Right atrium auricular region (tissue), 2 donors: ENCODE data around the gene PLXNB2. TPM values are rescaled to one million over a fixed set of nuclear protein-coding genes. Genes with fewer than 3 reads are reported as not detected.

ENCODE experiments used
- DNase-seq: peaks from one replicate; pipeline ENCODE4 v3.0.0-alpha.2; 2019; ENCODE audit warnings: low spot score
- H3K27ac ChIP-seq, 2 donors: fragments of 200-600 bp; sonication (generic); 1 replicate in 1 of 2; 2 replicates in 1 of 2; pipeline ENCODE4 v1.5.1; 2016 to 2019
- H3K27me3 ChIP-seq, 2 donors: fragments of 200-600 bp; sonication (generic); one replicate each; pipeline versions ENCODE4 v1.5.1 to v1.6.0; 2017 to 2019
- H3K36me3 ChIP-seq: fragments of 200-600 bp; sonication (generic); one replicate; pipeline ENCODE4 v1.5.1; 2016
- H3K4me1 ChIP-seq, 2 donors: fragments of 200-600 bp; sonication (generic); one replicate each; pipeline versions ENCODE4 v1.5.1 to v1.6.0; 2017 to 2019
- H3K4me3 ChIP-seq, 2 donors: fragments of 200-600 bp; sonication (generic); 1 replicate in 1 of 2; 2 replicates in 1 of 2; pipeline ENCODE4 v1.5.1; 2017 to 2019; ENCODE audit warnings: mild to moderate bottlenecking in 1 of 2, moderate library complexity in 1 of 2
- H3K9me3 ChIP-seq, 2 donors: fragments of 200-600 bp; sonication (generic); one replicate each; pipeline ENCODE4 v1.5.1; 2019
- total RNA-seq, 2 donors: library from RNA; depleted of rRNA; stranded (reverse); fragments of >200 nt; gene quantifications; one replicate each; pipeline ENCODE4 v1.1.0, GENCODE V29; 2016
- TF ChIP-seq, protein P1 (sequence below), 2 donors: fragments of 200-600 bp; sonication (generic); IDR thresholded peaks; one replicate each; pipeline ENCODE4 v1.5.1; 2019; ENCODE audit warnings: antibody characterized with exemption in 2 of 2

Gene PLXNB2
- total RNA-seq, 2 donors from 2014 or later = 60.3 to 92.8 TPM

DNA sequence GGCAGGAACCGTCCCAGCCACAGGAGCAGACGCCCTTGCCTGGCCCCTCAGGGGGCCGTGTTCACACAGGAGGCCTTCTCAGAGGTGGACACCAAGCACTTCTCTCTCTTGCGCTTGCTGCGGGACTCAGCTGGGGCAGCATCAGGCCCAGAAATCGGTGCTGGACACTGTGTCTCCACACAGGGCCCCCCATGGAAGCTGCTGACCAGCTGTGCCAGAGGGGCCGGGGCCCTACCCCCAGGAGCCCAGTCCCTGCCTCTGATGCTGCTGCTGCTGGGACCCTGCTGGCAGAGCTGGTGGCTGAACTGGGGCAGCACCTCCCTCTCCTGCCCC, 4.0 kb downstream of the PLXNB2 start:
- DNase-seq = no peak
- TF ChIP-seq, protein P1, sequence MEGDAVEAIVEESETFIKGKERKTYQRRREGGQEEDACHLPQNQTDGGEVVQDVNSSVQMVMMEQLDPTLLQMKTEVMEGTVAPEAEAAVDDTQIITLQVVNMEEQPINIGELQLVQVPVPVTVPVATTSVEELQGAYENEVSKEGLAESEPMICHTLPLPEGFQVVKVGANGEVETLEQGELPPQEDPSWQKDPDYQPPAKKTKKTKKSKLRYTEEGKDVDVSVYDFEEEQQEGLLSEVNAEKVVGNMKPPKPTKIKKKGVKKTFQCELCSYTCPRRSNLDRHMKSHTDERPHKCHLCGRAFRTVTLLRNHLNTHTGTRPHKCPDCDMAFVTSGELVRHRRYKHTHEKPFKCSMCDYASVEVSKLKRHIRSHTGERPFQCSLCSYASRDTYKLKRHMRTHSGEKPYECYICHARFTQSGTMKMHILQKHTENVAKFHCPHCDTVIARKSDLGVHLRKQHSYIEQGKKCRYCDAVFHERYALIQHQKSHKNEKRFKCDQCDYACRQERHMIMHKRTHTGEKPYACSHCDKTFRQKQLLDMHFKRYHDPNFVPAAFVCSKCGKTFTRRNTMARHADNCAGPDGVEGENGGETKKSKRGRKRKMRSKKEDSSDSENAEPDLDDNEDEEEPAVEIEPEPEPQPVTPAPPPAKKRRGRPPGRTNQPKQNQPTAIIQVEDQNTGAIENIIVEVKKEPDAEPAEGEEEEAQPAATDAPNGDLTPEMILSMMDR (IDR thresholded peaks at IDR 0.05) = no peak
- Histone ChIP-seq H3K27me3 (no peaks in the 10 kb centered on the region), H3K27ac (peak overlapping the region; percentile 91 to 93), H3K36me3 (no peaks in the 10 kb centered on the region), H3K9me3 (no peaks in the 10 kb centered on the region), H3K4me3 (peak overlapping the region in 1 of 2 donors; percentile 13), H3K4me1 (peaks cover 0 to 92% of the 10 kb centered on the region in 2 donors)

DNA sequence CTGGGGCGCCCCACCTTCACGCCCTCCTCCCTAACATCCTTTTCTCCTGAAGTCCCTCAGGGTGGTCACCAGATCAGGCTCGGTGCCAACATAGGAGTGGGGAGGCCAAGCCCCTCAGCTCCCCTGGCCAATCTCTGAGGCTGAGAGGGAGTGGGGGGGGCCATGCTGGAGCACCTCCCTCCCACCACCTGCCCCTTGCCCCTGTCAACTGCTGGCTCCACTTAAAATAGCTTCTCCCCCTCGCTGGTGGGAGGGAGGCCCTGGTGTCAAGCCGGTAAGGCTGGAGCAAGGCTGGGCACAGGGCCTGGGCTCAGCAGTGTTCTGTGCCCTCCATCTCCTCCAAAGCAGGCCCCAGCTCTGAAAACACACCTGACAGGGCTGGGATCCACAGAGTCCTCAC, 4.9 kb downstream of the PLXNB2 start:
- Histone ChIP-seq H3K27ac (peak overlapping the region; percentile 91 to 93), H3K9me3 (no peaks in the 10 kb centered on the region), H3K36me3 (no peaks in the 10 kb centered on the region), H3K27me3 (no peaks in the 10 kb centered on the region), H3K4me3 (no peak overlapping the region), H3K4me1 (peaks cover 0 to 93% of the 10 kb centered on the region in 2 donors)
- TF ChIP-seq, protein P1 (IDR thresholded peaks at IDR 0.05) = no peak
- DNase-seq = no peak

DNA sequence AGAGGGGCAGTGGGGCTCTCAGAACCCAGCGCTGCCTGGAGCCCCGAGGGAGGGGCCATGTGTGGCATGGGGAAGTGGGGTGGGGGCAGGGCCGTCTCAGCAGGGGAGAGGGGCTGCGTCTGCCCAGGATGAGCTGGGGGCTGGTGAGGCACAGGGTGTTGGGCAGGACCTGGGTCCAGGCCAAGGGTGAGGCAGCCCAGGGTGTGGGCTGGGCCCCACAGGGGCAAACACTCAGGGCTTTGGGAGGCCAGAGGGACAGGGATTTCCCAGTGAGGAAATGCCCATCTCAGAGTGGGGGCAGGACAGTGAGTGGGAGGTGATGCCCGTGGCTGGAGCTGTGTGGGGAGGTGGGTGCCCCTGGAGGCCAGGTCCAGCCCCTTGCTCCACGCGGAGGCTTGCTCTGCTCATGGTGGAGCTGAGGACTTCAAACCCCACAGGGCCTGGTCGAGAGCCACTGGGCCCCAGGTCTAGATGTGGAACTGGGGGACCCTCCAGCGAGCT, 5.4 kb downstream of the PLXNB2 start:
- H3K4me3 ChIP-seq = no peak overlapping the region
- H3K27ac ChIP-seq = peak overlapping the region; percentile 91 to 93
- no peak for DNase-seq
- H3K4me1 ChIP-seq = peaks cover 0 to 97% of the 10 kb centered on the region in 2 donors
- no peaks in the 10 kb centered on the region for H3K9me3 ChIP-seq
- no peaks in the 10 kb centered on the region for H3K36me3 ChIP-seq
- no peaks in the 10 kb centered on the region for H3K27me3 ChIP-seq
- TF ChIP-seq, protein P1 (IDR thresholded peaks at IDR 0.05) = no peak

DNA sequence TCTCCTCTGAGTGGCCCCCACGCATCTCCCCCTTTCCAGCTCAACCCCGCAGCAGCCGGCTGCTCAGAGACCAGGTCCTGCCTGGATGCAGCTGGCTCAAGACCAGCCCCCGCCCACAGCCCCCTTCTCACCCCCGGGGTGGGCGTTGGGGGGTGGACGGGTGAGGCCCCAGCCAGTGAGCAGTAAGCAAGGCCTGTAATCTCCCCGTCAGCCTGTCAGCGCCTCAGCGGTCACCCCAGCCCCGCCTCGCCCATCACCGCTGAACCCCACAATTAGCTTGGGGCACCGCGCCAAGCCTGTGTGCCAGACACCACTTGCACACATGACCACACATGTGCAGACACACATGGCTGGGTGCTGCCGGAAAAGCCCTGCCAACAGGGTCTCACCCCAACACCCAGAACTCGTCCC, 5.9 kb downstream of the PLXNB2 start:
- no peaks in the 10 kb centered on the region for H3K9me3 ChIP-seq
- peaks cover 0 to 100% of the 10 kb centered on the region in 2 donors for H3K4me1 ChIP-seq
- DNase-seq = no peak
- no peaks in the 10 kb centered on the region for H3K27me3 ChIP-seq
- TF ChIP-seq, protein P1 (IDR thresholded peaks at IDR 0.05) = no peak
- no peaks in the 10 kb centered on the region for H3K36me3 ChIP-seq
- no peak overlapping the region for H3K4me3 ChIP-seq
- peak overlapping the region; percentile 91 to 93 for H3K27ac ChIP-seq

DNA sequence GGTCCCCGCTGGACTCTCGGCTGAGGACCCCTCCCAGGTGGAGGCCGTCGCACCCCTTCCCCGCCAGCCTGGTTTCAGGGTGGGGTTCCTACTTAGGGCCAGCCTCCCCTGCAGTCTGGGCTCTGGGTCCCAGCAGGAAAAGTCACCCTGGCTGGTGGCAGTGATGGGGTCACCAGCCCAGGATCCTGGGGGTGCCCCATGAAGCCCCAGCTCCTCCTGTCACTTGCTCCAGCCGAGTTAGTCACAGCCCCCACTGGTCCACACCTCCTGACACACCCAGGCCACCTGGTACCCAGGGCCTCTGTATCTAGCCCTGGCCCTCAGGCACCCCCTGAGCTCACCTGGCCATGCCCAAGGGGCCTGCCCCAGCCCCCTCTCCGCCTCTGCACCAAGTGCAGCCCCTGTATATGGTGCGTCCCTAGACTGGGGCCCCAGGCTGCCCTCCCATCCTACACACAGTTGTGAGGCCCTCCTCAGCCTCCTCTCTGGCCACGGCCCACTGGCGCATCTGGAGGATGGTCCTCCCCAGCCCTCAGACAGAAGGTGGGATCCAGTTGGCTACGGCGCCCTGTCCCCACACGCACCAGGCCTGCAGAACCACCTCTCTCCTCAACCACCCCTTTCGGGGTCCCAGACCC, 6.7 kb downstream of the PLXNB2 start:
- Histone ChIP-seq H3K27ac (peak overlapping the region; percentile 91 to 93), H3K27me3 (no peaks in the 10 kb centered on the region), H3K36me3 (no peaks in the 10 kb centered on the region), H3K9me3 (no peaks in the 10 kb centered on the region), H3K4me3 (peak overlapping the region in 1 of 2 donors; percentile 50), H3K4me1 (peaks cover 0 to 100% of the 10 kb centered on the region in 2 donors)
- DNase-seq = no peak
- TF ChIP-seq, protein P1 (IDR thresholded peaks at IDR 0.05) = no peak
